HL-60 (cell line): ENCODE measurements around the gene IL15.

Source experiments
- GABPA ChIP-seq: IDR thresholded peaks from 2 replicates; pipeline ENCODE4 v1.6.1; 2012; ENCODE audit warnings: low read depth
- POLR2AphosphoS5 ChIP-seq: IDR thresholded peaks from 2 replicates; pipeline ENCODE4 v1.6.1; 2012; ENCODE audit warnings: low read depth
- SPI1 ChIP-seq: IDR thresholded peaks from 2 replicates; pipeline ENCODE4 v1.6.1; 2012; ENCODE audit warnings: low read depth, mild to moderate bottlenecking, borderline replicate concordance
- TF ChIP-seq, protein P1 (sequence below): IDR thresholded peaks from one replicate; pipeline ENCODE4 v1.5.1; 2011; ENCODE audit warnings: low read length, control low read depth, inconsistent platforms; ENCODE audit not compliant: insufficient read depth

DNA sequence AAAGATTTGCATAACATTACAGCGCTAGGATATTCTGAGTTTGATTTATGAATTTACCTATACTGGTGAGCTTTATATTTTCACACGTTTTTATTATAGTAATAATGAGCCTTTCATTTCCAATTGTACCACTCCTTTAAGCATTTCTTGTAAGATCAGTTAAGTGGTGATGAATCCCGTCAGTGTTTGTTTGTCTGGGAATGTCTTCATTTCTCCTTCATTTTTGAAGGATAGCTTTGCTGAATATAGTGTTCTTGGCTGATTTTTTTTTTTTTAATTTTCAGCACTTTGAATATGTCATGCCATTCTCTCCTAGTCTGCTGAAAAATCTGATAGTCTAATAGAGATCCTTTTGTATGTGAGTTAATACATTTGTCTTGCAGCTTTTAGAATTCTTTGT is 70.1 kb downstream of the IL15 start:
- TF ChIP-seq SPI1 (no peak), GABPA (no peak), POLR2AphosphoS5 (no peak)
- TF ChIP-seq, protein P1, sequence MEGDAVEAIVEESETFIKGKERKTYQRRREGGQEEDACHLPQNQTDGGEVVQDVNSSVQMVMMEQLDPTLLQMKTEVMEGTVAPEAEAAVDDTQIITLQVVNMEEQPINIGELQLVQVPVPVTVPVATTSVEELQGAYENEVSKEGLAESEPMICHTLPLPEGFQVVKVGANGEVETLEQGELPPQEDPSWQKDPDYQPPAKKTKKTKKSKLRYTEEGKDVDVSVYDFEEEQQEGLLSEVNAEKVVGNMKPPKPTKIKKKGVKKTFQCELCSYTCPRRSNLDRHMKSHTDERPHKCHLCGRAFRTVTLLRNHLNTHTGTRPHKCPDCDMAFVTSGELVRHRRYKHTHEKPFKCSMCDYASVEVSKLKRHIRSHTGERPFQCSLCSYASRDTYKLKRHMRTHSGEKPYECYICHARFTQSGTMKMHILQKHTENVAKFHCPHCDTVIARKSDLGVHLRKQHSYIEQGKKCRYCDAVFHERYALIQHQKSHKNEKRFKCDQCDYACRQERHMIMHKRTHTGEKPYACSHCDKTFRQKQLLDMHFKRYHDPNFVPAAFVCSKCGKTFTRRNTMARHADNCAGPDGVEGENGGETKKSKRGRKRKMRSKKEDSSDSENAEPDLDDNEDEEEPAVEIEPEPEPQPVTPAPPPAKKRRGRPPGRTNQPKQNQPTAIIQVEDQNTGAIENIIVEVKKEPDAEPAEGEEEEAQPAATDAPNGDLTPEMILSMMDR: no peak
